Measurements from ENCODE around the gene TMX4. TPM values are rescaled to one million over a fixed set of nuclear protein-coding genes. Genes with fewer than 3 reads are reported as not detected.
"Not testable (repeated sequence)": the region's sequence is repeated elsewhere in the genome, so short reads cannot be mapped to it uniquely, and the experiment has no call there.

The TMX4 gene
- total RNA-seq, 1 donor from 2014 or later: 28.6 TPM

GRCh38 chr20:8033151-8033841 is 13.7 kb upstream of the TMX4 start:
- Mint-ChIP-seq H3K27me3 (ENCODE audit: unreplicated experiment) (peaks cover 24% of the 10 kb centered on the region), H3K4me3 (ENCODE audit: unreplicated experiment) (no peak overlapping the region), H3K9me3 (ENCODE audit: unreplicated experiment) (no peaks in the 10 kb centered on the region), H3K36me3 (ENCODE audit: unreplicated experiment) (no peaks in the 10 kb centered on the region), H3K4me1 (ENCODE audit: unreplicated experiment) (no peaks in the 10 kb centered on the region), H3K27ac (ENCODE audit: unreplicated experiment) (no peak overlapping the region)
- no peak for DNase-seq (ENCODE audit: extremely low spot score, unreplicated experiment)
- TF ChIP-seq CTCF (IDR thresholded peaks at IDR 0.05): no peak

- DNase-seq (ENCODE audit: extremely low spot score, unreplicated experiment): no peak
- Mint-ChIP-seq H3K27me3 (ENCODE audit: unreplicated experiment) (peaks cover 23% of the 10 kb centered on the region), H3K9me3 (ENCODE audit: unreplicated experiment) (no peaks in the 10 kb centered on the region), H3K4me1 (ENCODE audit: unreplicated experiment) (no peaks in the 10 kb centered on the region), H3K36me3 (ENCODE audit: unreplicated experiment) (no peaks in the 10 kb centered on the region), H3K4me3 (ENCODE audit: unreplicated experiment) (no peak overlapping the region), H3K27ac (ENCODE audit: unreplicated experiment) (no peak overlapping the region)
- no peak for TF ChIP-seq CTCF (IDR thresholded peaks at IDR 0.05)
Measured at GRCh38 chr20:8032499-8032898, 12.9 kb upstream of the TMX4 start.

GRCh38 chr20:8031539-8031938 is 12.0 kb upstream of the TMX4 start:
- not testable (repeated sequence) for H3K4me3 Mint-ChIP-seq (ENCODE audit: unreplicated experiment); DNase-seq (ENCODE audit: extremely low spot score, unreplicated experiment); H3K4me1 Mint-ChIP-seq (ENCODE audit: unreplicated experiment); H3K9me3 Mint-ChIP-seq (ENCODE audit: unreplicated experiment); H3K36me3 Mint-ChIP-seq (ENCODE audit: unreplicated experiment); H3K27ac Mint-ChIP-seq (ENCODE audit: unreplicated experiment)
- H3K27me3 Mint-ChIP-seq (ENCODE audit: unreplicated experiment): peaks cover 26% of the 10 kb centered on the region

GRCh38 chr20:8021541-8022269 is 2.1 kb upstream of the TMX4 start:
- DNase-seq (ENCODE audit: extremely low spot score, unreplicated experiment): no peak
- Mint-ChIP-seq H3K27ac (ENCODE audit: unreplicated experiment) (no peak overlapping the region), H3K27me3 (ENCODE audit: unreplicated experiment) (peaks cover 11% of the 10 kb centered on the region), H3K4me3 (ENCODE audit: unreplicated experiment) (no peak overlapping the region), H3K4me1 (ENCODE audit: unreplicated experiment) (peaks cover 7% of the 10 kb centered on the region), H3K36me3 (ENCODE audit: unreplicated experiment) (no peaks in the 10 kb centered on the region), H3K9me3 (ENCODE audit: unreplicated experiment) (no peaks in the 10 kb centered on the region)
- TF ChIP-seq CTCF (IDR thresholded peaks at IDR 0.05): no peak

GRCh38 chr20:8020314-8021079 is 936 bp upstream of the TMX4 start:
- DNase-seq (ENCODE audit: extremely low spot score, unreplicated experiment): no peak
- peak overlapping the region; percentile 87 for H3K4me3 Mint-ChIP-seq (ENCODE audit: unreplicated experiment)
- peak overlapping the region; percentile 94 for H3K27ac Mint-ChIP-seq (ENCODE audit: unreplicated experiment)
- peaks cover 7% of the 10 kb centered on the region for H3K4me1 Mint-ChIP-seq (ENCODE audit: unreplicated experiment)
- peaks cover 6% of the 10 kb centered on the region for H3K27me3 Mint-ChIP-seq (ENCODE audit: unreplicated experiment)
- TF ChIP-seq CTCF (IDR thresholded peaks at IDR 0.05): no peak
- no peaks in the 10 kb centered on the region for H3K36me3 Mint-ChIP-seq (ENCODE audit: unreplicated experiment)
- no peaks in the 10 kb centered on the region for H3K9me3 Mint-ChIP-seq (ENCODE audit: unreplicated experiment)
